DMS79 treated with DMSO at 0.1 percent for 48 hours (cell line): ENCODE data around the gene CNR1.

Source experiments
- DNase-seq: peaks from one replicate; lab custom pipeline; 2025; lab: John Stamatoyannopoulos, UW

Gene CNR1

GRCh38 chr6:88143421-88144157 lies 22.6 kb downstream of the CNR1 start:
- DNase-seq = no peak

- DNase-seq = no peak
Observed at GRCh38 chr6:88142297-88142668, 23.9 kb downstream of the CNR1 start.

- DNase-seq = no peak
Observed at GRCh38 chr6:88141561-88142296, 24.4 kb downstream of the CNR1 start.

GRCh38 chr6:88137915-88138314 lies 28.2 kb downstream of the CNR1 start:
- no peak for DNase-seq

GRCh38 chr6:88135578-88136114 lies 30.5 kb downstream of the CNR1 start:
- DNase-seq = no peak

GRCh38 chr6:88134575-88134974 lies 31.6 kb downstream of the CNR1 start:
- no peak for DNase-seq

- DNase-seq = no peak
Observed at GRCh38 chr6:88133718-88134117, 32.4 kb downstream of the CNR1 start.

GRCh38 chr6:88124925-88125557 lies 41.1 kb downstream of the CNR1 start:
- no peak for DNase-seq

- DNase-seq = no peak
Observed at GRCh38 chr6:88120635-88121034, 45.5 kb downstream of the CNR1 start.

- DNase-seq = no peak
Observed at GRCh38 chr6:88119769-88120168, 46.4 kb downstream of the CNR1 start.

GRCh38 chr6:88116276-88116675 lies 49.9 kb downstream of the CNR1 start:
- DNase-seq = no peak

- DNase-seq = no peak
Observed at GRCh38 chr6:88115307-88115706, 50.8 kb downstream of the CNR1 start.

- DNase-seq = no peak
Observed at GRCh38 chr6:88114838-88115237, 51.3 kb downstream of the CNR1 start.

- no peak for DNase-seq
Observed at GRCh38 chr6:88111991-88112390, 54.2 kb downstream of the CNR1 start.

GRCh38 chr6:88107241-88107640 lies 58.9 kb downstream of the CNR1 start:
- no peak for DNase-seq

GRCh38 chr6:88105741-88106340 lies 60.3 kb downstream of the CNR1 start:
- no peak for DNase-seq
